Activated T-cell treated with anti-CD3 and anti-CD28 coated beads, Interleukin-2, amount 50 U/mL, for 72 hours (primary cell): ENCODE results near the gene TTR. TPM values are rescaled to one million over a fixed set of nuclear protein-coding genes. Genes with fewer than 3 reads are reported as not detected.
A peak's percentile ranks its signal among the peaks of the same experiment; 100 is the strongest.

Source experiments
- ATAC-seq, 2 donors: fragments of 150-1000 bp; cut with Tn5 transposase; replicated peaks in 1 of 2; 2 replicates each; pipeline ENCODE4 v1.10.0; 2021; ENCODE audit warnings: moderate library complexity in 2 of 2, mild to moderate bottlenecking in 1 of 2
- DNase-seq, 2 donors: peaks; one replicate each; pipeline ENCODE4 v3.0.0; 2021 to 2022; ENCODE audit warnings: mixed read lengths in 1 of 2
- H3K27ac Mint-ChIP-seq: one replicate; pipeline ENCODE4 v1.8.0; 2022; ENCODE audit warnings: mild to moderate bottlenecking, moderate library complexity, mixed read lengths
- H3K27me3 Mint-ChIP-seq: one replicate; pipeline ENCODE4 v1.8.0; 2022; ENCODE audit warnings: low read depth, mixed read lengths
- H3K36me3 Mint-ChIP-seq, 2 donors: one replicate each; pipeline ENCODE4 v1.8.0; 2022; ENCODE audit warnings: mixed read lengths in 2 of 2, mild to moderate bottlenecking in 1 of 2; ENCODE audit not compliant: insufficient read depth in 2 of 2
- H3K4me1 Mint-ChIP-seq: one replicate; pipeline ENCODE4 v1.8.0; 2022; ENCODE audit warnings: low read depth, mixed read lengths
- H3K4me3 Mint-ChIP-seq, 2 donors: one replicate each; pipeline ENCODE4 v1.8.0; 2022; ENCODE audit warnings: mild to moderate bottlenecking in 2 of 2, mixed read lengths in 2 of 2, moderate library complexity in 2 of 2
- H3K9me3 Mint-ChIP-seq, 2 donors: one replicate each; pipeline ENCODE4 v1.8.0; 2022; ENCODE audit warnings: mixed read lengths in 2 of 2
- total RNA-seq, 2 donors: library from RNA; stranded (reverse); gene quantifications; one replicate each; pipeline ENCODE4 v1.2.3, GENCODE V29; 2022

TTR gene
- total RNA-seq, 2 donors from 2014 or later: not detected

DNA sequence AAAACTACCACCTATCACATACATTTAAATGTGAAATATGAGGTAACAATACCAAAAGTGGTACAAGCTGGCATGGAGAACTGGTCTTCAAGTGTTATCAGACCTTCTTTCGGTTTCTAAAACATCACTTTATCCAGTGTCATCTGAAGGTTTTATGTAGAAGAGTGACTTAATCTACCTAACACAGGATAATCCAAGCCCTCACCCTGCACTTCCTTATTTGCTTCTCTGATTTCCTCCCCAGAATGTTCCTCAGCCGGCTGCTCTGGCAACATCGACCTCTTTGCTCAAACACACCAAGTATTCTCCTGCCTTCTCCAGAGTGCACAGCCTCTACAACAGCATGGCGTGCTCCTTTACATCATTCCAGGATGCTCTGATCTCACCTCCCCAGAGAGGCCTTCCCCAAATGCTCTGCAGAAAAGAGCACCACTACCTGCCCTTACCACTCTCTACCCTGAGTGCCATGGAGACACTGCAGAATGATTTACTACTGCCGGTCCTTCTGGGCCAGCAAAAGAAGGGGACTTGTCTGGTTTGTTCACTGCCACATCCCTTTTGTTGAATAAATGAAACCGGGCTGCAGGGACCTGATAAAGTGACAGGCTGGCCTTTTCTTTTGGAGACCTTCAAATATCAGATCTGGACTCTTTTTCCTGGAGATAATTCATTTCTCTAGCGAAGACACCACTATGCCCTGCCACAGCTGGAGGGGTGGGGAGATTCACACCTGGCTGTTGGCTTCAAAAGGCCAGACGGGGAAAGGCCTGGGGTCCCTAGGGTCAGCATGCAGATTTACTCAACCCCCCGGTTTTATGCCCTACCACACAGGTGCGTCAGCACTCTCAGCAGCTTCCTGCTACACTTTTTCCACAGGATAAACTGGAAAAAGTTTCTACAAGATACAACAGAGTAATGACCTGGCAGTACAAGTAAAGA lies 42.0 kb downstream of the TTR start:
- Mint-ChIP-seq H3K4me3 (no peak overlapping the region), H3K36me3 (no peaks in the 10 kb centered on the region), H3K27ac (no peak overlapping the region), H3K9me3 (no peaks in the 10 kb centered on the region), H3K27me3 (peaks cover 16% of the 10 kb centered on the region), H3K4me1 (peaks cover 16% of the 10 kb centered on the region)
- ATAC-seq: no peak
- no peak for DNase-seq

DNA sequence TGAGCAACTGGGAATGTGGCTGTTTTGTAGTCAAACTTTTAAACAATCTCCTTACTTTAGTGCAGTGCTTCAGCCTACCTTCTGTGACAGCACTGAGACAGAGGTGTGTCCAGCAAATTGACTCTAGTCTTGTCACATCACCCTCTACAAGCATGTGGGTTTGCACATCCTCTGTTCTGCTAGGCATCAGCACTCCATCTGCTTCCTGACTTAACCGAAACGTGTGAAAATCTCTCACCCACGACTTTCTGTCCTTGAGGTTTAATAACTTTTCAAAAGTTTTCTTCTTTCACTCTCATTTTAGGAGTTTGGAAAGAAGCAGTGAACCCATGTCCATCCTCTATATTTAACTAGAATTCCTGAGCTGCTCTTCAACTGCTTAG lies 42.6 kb downstream of the TTR start:
- DNase-seq (no peak), ATAC-seq (peak; percentile 51 to 64)
- Mint-ChIP-seq H3K27me3 (peaks cover 16% of the 10 kb centered on the region), H3K4me1 (peaks cover 16% of the 10 kb centered on the region), H3K4me3 (peak overlapping the region in 1 of 2 donors; percentile 39), H3K9me3 (no peaks in the 10 kb centered on the region), H3K27ac (no peak overlapping the region), H3K36me3 (no peaks in the 10 kb centered on the region)

DNA sequence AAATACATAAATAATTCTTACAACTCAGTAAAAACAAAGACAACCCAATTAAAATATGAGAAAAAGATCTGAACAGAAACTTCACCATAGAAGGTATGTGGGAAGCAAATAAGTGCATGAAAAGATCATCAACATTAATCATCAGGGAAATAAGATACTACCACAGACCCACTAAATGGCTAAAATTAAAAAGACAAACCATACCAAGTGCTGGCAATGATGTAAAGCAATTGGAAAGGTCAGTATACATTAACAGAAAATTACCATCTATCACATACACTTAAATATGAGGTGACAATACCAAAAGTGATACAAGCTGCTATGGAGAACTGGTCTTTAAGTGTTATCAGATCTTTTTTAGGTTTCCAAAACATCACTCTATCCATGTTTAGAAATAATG lies 44.7 kb downstream of the TTR start:
- DNase-seq (no peak), ATAC-seq (no peak)
- Mint-ChIP-seq H3K27ac (no peak overlapping the region), H3K27me3 (peaks cover 16% of the 10 kb centered on the region), H3K36me3 (no peaks in the 10 kb centered on the region), H3K4me1 (peaks cover 16% of the 10 kb centered on the region), H3K9me3 (no peaks in the 10 kb centered on the region), H3K4me3 (no peak overlapping the region)

DNA sequence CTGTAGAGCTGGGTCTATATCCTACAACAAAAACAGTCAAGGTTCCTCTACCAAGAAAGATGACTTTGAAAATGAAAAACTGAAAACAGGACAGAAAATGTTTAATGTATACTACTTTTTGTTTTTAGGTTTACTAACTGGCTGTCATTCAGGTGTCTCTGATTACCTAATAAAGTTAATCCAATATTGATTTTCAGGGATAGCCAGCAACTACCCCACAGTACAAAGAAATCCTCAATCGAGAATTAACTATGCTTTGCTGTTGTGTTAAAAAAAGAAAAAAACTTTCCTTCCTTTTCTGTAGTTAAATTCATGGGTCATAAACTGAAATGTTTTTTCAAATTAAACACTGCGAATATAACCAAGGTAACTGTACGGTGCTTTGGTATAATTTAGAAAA lies 45.8 kb downstream of the TTR start:
- ATAC-seq: no peak
- Mint-ChIP-seq H3K9me3 (no peaks in the 10 kb centered on the region), H3K4me3 (no peak overlapping the region)

DNA sequence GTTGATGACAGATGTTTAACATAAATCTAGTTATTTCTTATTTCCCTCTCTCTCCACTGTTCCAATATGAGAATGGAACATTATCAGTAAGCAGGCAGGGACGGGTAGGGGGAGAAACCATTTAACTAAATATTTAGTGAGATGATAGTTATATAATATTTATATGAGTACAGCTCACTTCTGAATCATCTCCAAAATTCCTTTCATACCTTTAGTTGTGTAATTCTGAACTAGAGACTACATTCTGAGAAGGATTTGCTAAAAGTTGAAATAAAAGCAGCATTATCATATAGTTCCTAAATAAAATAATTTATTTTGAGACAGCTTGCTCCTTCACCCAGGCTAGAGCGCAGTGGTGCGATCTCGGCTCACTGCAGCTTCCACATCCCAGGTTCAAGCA lies 51.3 kb downstream of the TTR start:
- no peaks in the 10 kb centered on the region for H3K36me3 Mint-ChIP-seq
- H3K4me3 Mint-ChIP-seq: no peak overlapping the region
- H3K4me1 Mint-ChIP-seq: peaks cover 25% of the 10 kb centered on the region
- DNase-seq: no peak
- H3K27me3 Mint-ChIP-seq: peaks cover 11% of the 10 kb centered on the region
- ATAC-seq: no peak
- H3K9me3 Mint-ChIP-seq: no peaks in the 10 kb centered on the region
- no peak overlapping the region for H3K27ac Mint-ChIP-seq

More for the DNA sequence above, 45.8 kb downstream of the TTR start:
- no peak for DNase-seq
- Mint-ChIP-seq H3K4me1 (peaks cover 16% of the 10 kb centered on the region), H3K27ac (no peak overlapping the region), H3K27me3 (peaks cover 21% of the 10 kb centered on the region), H3K36me3 (no peaks in the 10 kb centered on the region)

GRCh38 chr18:31645411-31645810 lies 53.7 kb downstream of the TTR start:
- no peak overlapping the region for H3K27ac Mint-ChIP-seq
- H3K9me3 Mint-ChIP-seq: no peaks in the 10 kb centered on the region
- H3K4me1 Mint-ChIP-seq: peaks cover 43% of the 10 kb centered on the region
- H3K36me3 Mint-ChIP-seq: no peaks in the 10 kb centered on the region
- H3K27me3 Mint-ChIP-seq: peaks cover 24% of the 10 kb centered on the region
- no peak for DNase-seq
- H3K4me3 Mint-ChIP-seq: no peak overlapping the region
- no peak for ATAC-seq

DNA sequence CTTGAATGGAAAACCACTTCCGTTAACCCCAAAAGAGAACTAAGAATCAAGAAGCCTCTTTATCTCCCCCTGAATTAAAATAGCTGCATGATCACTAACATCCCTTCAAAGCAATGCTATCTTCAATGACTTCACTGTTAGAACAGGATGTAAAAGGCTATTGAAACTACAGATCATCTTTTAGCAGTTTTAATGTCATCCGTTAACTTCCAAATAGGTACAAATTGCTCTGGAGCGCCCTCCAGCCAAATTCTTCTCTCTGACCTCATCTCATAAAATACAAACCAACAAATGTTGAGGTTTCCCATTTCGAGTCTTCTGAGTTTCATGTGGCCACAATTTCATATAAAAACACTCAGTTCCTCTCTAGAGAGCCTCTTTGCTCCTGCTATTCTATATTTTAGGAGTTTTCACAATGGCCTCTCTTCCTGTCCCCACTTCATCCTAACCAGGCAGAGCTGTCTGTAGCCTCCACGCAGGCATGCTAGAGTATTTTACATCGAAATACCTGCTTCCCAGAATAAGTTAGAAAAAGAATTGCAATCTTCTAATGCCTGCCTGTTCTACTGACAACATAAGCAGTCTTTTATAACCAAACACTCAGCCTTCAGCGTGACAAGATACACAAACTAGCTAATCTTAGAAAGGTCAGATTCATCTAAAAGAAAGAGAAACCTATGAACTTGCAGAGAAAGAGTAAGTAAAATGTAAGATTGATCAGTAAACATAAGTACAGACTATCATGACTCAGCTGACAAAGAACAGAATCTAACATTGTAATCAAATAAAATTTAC lies 54.9 kb downstream of the TTR start:
- no peaks in the 10 kb centered on the region for H3K9me3 Mint-ChIP-seq
- peaks cover 49% of the 10 kb centered on the region for H3K4me1 Mint-ChIP-seq
- peak overlapping the region; percentile 13 to 46 for H3K4me3 Mint-ChIP-seq
- no peak overlapping the region for H3K27ac Mint-ChIP-seq
- ATAC-seq (peak; percentile 35 to 39), DNase-seq (no peak)
- H3K36me3 Mint-ChIP-seq: no peaks in the 10 kb centered on the region
- H3K27me3 Mint-ChIP-seq: peaks cover 32% of the 10 kb centered on the region

GRCh38 chr18:31647127-31647753 lies 55.6 kb downstream of the TTR start:
- Mint-ChIP-seq H3K27ac (no peak overlapping the region), H3K4me1 (peaks cover 49% of the 10 kb centered on the region), H3K9me3 (no peaks in the 10 kb centered on the region), H3K36me3 (no peaks in the 10 kb centered on the region), H3K4me3 (no peak overlapping the region), H3K27me3 (peaks cover 34% of the 10 kb centered on the region)
- ATAC-seq: no peak
- DNase-seq: no peak

Other genes starting within 250 kb of the TTR start
- not detected for gene DSG4, start 215.1 kb upstream of the TTR start, total RNA-seq
- not detected for gene DSG3, start 144.1 kb upstream of the TTR start, total RNA-seq
- 1 to 10 TPM; 1.6 to 3.1 TPM for gene DSG2, start 93.7 kb upstream of the TTR start, total RNA-seq
- gene B4GALT6, start 92.7 kb downstream of the TTR start, total RNA-seq: 1 to 10 TPM; 2.8 to 5.0 TPM
- gene SLC25A52, start 169.0 kb downstream of the TTR start, total RNA-seq: not detected